D341Med (cell line): ENCODE results near the gene HTR3A.
"Not testable (repeated sequence)": the region's sequence is repeated elsewhere in the genome, so short reads cannot be mapped to it uniquely, and the experiment has no call there.

ENCODE experiments used
- DNase-seq: peaks from one replicate; pipeline ENCODE4 v3.0.0; 2012; ENCODE audit warnings: low spot score

Gene HTR3A

DNA sequence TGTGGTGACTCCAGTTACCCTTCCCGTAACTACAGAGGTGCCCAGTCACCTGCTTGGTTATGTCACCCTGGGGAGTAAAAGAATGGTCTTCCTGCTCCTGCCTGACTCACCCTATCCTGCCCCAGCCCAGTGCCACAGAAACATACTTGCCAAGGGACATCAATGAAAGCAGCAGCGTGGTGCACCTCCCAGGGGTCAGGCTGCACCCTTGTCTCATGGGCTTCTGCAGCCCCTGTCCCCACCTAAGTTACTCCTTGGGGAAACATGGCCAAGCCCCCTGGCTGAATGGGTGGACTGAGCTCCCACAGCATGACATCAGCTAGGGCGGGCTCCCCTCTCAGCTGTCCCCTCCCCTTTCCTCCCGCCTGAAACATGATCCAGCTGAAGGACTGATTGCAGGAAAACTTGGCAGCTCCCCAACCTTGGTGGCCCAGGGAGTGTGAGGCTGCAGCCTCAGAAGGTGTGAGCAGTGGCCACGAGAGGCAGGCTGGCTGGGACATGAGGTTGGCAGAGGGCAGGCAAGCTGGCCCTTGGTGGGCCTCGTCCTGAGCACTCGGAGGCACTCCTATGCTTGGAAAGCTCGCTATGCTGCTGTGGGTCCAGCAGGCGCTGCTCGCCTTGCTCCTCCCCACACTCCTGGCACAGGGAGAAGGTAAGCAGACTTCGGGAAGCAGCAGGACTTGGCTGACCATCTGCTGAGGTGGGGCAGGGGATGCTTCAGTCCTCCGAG is at the start of gene HTR3A:
Gene HTR3A, plus strand, starts transcription at position 368 of the 730 bp plus-strand sequence. Its CDS starts 218 bp downstream, at position 586.
- DNase-seq, result no peak

DNA sequence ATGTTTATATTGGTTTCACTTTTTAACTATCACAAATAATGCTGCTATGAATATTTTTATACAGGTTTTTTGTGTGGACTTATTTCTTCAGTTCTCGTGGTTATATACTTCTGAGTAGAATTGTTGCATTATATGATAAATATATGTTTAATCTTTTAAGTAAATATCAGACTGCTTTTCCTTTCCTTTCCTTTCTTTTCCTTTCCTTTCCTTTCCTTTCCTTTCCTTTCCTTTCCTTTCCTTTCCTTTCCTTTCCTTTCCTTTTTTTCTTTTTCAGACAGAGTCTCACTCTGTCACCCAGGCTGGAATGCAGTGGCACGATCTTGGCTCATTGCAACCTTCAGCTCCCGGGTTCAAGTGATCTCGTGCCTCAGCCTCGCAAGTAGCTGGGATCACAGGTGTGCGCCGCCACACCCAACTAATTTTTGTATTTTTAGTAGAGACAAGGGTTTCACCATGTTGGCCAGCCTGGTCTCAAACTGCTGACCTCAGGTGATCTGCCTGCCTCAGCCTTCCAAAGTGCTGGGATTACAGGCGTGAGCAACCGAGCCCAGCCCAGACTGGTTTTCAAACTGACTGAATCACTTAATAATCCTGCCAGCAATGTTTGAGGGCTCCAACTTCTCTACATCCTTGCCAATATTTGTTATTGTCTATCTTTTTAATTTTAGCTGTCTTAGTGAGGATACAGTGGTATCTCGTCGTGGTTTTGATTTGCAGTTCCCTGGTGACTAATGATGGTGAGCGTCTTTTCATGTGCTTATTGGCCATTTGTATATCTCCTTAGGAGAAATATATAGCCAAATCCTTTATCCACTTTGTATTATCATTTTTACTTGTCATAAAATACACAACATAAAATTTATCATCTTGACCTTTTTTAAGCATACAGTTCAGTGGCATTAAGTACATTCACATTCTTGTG is 48.4 kb upstream of the HTR3A start:
- DNase-seq, result no peak

DNA sequence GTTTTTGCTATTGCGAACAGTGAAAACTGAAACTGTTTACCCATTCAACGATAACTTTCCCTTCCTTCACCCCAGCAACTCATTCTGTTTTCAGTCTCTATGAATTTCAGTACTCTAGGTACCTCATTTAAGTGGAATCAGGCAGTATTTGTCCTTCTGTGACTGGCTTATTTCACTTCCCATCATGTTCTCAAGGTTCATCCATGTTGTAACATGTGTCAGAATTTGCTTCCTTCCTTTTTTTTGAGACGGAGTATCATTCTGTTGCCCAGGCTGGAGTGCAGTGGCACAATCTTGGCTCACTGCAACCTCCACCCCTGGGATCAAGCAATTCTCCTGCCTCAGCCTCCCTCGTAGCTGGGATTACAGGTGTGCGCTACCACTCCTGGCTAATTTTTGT is 46.6 kb upstream of the HTR3A start:
- DNase-seq, result no peak

DNA sequence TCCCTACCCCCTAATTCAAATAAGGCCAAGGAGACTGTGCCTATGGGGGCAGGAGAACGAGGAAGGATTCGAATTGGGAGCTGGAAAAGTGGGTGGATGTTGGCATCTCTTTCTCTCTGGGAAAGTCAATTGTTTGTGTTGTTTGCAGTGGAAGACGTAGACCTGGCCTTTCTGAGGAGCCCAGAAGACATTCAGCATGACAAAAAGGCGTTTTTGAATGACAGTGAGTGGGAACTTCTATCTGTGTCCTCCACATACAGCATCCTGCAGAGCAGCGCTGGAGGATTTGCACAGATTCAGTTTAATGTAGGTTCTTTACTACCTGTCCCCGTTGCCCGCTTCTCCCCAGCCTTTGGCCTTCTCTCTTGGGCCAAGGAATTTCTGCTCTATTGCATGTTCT is 42.1 kb upstream of the HTR3A start:
- DNase-seq, result no peak

DNA sequence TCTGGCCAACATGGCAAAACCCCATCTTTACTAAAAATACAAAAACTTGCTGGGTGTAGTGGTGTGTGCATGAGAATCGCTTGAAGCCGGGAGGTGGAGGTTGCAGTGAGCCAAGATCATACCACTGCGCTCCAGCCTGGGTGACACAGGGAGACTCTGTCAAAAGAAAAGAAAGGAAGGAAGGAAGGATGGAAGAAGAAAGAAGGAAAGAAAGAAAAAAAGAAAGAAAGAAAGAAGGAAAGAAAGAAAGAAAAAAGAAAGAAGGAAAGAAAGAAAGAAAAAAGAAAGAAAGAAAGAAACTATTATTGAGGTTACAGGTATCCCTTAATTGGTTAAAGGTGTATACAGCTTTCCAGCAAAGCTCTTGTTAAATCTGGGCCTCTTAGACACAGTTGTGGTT is 40.7 kb upstream of the HTR3A start:
- not testable (repeated sequence) for DNase-seq

DNA sequence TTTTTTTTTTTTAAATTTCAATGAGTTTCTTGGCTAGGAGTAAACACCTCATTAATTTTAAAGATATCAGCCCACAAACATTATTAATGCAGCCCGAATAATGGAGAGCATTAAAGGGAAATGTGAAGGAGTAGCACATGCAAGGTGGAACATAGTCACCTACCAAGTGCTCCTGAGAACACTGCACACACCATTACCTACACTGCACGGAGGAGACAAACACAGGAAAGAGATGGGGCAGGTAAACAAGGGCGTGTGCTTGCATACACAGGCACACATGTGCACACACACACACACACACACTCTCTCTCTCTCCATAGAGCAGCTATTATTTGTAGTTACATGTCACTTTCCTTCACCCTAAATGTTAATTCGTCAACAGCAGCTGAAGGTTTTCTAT is 40.1 kb upstream of the HTR3A start:
- no peak for DNase-seq

DNA sequence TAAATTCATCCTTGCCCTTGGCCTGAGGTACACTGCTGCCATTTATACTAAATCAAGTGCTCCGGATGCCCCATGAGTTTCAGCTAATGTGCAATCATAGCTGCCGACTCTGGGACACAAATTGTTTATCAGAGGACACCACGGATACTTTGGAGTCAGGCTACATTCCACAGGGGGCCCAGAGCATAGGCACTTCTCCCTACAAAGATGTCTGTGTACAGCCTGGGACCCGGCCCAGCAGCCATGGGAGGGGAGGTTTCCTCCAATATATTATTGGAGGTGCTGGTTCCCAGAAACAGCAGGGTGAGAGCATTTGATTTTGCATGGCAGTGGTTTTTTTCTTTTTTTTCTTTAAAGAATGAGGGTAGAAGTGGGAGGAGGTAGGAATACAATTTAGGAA is 39.0 kb upstream of the HTR3A start:
- DNase-seq, result no peak

DNA sequence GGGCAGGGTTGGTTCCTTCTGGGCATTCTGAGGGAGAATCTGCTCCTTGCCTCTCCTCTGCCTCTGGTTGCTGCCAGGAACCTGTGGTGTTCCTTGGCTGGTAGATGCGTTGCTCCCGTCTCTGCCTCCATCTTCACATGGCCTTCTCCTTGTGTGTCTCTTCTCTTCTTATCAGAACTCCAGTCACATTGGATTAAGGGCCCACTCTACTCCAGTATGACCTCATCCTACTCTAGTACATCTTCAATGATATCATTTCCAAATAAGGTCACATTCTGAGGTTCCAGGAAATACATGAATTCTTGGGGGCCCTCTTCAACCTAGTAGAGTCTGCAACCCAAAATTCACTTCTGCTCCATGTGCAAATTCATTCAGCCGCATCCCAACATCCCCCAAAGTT is 37.0 kb upstream of the HTR3A start:
- DNase-seq, result no peak

DNA sequence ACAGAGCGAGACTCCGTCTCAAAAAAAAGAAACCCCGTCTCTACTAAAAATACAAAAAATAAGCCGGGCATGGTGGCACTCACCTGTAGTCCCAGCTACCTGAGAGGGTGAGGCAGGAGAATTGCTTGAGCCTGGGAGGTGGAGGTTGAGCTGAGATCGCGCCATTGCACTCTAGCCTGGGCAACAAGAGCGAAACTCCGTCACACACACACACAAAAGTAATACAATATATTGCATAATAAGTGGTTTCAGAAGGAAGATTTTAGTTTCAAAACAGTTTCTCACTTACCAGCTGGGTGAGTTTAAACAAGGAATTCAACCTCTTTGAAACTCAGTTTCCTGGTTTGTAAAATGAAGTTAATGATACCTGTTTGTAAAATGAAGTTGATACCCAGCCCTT is 32.7 kb upstream of the HTR3A start:
- no peak for DNase-seq

DNA sequence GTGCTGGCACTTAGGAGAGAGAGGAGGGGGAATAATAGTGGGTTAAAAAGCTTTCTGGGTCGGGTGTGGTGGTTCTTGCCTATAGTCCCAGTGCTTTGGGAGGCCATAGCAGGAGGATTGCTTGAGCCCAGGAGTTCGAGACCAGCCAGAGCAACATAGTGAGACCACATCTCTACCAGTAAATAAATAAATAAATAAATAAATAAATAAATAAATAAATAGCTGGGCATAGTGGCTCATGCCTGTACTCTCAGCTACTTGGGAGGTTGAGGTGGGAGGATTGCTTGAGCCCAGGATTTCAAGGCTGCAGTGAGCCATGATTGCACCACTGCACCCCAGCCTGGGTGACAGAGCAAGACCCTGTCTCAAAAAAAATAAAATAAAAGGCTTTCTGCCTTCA is 28.7 kb upstream of the HTR3A start:
- not testable (repeated sequence) for DNase-seq

DNA sequence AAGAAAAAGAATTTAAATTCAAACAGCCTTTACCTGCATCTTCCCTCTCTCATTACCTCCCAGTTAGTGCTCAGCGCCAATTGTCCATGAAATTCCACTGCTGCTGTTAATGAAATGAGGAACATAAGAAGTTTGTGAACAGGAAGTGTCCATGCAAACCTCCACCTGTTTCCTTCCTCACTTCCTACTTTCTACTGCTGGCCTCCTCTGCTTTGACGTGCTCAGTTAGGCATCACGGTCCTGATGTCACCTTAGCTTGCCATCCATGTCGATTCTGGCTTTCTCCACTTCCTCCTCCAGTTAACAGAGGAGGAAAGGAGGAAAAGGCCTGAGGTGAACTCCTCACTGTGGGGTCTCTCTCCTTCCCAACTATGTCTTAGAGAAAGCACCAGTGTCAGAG is 26.9 kb upstream of the HTR3A start:
- no peak for DNase-seq

DNA sequence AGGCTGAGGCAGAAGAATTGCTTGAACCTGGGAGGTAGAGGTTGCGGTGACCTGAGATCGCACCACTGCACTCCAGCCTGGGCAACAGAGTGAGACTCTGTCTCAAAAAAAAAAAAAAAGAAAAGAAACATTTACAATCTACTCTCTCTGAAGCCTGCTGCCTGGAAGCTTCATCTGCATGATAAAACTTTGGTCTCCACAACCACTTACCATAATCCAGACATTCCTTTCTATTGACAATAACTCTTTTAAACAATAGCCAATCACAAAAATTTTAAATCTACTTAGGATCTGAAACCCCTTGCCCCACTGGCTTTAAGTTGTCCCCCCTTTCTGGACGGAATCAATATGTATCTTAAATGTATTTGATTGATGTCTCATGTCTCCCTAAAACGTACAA is 25.0 kb upstream of the HTR3A start:
- no peak for DNase-seq

DNA sequence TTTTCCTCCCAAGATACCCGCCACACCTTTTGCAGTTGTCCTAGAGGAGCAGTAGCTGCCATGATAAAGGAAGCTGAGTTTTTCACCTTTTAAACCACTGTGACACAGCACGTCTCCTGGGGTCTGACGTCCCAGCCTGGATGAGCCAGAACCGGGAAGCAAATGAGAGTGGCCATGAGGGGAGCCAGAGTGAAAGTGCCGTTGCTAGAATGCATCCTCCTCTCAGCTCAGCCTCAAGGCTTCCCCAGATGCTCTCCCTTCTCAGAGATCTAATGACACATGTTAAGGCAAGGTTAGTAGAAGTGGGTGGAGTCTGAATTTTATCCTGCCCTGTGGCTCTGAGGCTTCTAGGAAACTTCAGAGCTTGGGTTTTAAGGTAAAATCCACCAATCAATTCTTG is 23.4 kb upstream of the HTR3A start:
- no peak for DNase-seq

DNA sequence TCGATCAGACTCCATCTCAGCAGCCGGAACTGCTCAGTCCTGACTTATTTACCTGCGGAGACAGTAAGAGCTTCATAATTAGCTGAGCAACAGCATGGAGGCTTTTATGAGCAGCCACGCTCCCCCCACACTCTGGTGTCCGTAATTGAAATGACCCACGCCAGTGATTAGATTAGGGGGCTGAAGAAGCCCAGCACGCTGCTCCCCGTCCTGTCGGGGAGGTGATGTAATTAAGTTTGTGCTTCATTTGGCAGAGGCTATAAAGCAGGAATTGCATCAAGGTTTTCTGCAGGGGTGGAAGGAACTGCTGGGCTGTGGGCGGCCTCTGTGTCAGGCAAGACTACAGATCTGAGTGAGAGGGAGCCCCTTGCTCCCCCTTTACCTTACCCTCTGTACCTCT is 22.8 kb upstream of the HTR3A start:
- no peak for DNase-seq

DNA sequence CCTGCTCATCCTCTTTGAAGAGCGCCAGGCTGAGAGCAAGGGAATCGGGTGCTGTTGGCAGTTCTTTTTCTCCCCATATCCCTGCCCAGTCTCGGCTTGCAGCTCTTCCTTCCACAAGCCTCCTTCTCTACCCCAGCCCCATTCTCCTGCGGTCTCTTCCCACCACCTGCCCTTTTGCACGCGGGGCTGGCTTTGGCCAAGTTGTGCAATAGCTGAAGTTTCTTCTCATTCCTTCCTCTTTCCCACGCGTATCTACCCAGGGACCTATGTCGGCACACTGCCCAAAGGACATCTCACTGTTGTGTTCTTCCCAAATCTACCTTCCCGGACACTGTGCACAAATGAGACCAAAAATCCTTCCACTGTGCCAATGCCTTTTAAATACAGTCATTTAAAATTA is 22.3 kb upstream of the HTR3A start:
- no peak for DNase-seq

DNA sequence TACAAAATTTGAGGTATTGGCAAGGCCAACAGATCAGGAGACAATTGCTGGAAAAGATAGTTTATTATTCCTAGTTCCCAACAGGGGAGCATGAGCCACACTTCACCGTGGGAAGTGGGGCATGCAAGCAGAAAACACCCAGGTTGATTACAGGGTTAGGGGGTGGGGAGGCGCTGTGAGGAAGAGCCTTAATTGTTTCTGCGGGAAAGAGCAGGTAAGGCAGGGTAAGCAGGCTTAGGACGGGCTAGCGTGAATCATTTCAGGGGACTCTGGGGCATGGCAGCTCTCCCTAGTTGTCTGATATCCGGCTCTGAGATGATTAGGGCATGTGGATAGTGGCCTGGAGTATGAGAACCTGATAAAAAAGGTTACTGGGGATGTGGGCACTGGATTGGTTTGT is 20.7 kb upstream of the HTR3A start:
- DNase-seq, result no peak

DNA sequence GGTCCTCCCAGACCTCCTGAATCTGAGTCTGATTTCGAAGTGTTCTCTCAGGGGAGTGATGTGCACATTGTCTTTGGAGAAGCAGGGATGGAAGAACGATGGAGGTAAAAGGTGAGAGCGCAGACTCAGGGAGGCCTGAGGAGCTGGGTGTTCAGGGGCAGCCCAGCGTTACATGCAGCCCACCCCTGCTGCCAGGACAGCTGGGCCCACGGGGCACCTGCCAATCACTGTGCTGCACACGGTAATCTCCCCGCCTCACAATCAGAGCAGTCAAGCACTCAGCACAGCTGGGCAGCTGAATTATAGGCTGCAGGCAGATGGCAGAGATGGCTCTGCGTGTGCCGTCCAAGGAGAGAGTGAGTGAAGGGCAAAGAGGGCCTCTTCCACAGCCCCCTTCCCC is 17.9 kb upstream of the HTR3A start:
- DNase-seq, result peak; percentile 40

DNA sequence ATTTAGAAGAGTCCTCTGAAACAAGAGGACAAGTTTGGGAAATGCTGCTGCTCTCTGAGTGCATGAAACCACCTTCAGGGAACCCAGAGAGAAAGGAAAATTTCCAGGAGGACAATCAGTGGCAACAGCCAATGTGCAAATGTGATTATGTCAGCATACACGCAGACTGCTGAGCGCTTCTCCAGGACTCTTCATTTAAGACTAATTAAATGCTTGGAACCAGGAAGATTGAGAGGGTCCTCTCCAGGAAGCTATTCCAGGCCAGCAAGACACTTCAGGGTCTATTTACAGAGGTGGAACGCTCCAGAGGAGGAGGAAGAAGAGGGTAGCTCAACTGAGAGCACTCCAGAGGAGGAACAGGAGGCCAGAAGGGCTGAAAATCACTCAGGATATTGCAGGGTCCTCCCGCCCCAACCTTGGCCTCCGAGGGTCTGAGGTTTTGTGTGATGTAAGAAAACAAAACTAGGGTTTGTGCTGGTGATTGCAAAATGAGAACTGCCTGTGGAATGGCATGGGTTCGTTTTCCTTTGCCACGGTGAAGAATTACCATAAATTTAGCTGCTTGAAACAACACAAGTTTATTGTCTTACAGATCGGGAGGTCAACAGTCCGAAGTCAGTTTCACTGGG is 14.1 kb upstream of the HTR3A start:
- no peak for DNase-seq

DNA sequence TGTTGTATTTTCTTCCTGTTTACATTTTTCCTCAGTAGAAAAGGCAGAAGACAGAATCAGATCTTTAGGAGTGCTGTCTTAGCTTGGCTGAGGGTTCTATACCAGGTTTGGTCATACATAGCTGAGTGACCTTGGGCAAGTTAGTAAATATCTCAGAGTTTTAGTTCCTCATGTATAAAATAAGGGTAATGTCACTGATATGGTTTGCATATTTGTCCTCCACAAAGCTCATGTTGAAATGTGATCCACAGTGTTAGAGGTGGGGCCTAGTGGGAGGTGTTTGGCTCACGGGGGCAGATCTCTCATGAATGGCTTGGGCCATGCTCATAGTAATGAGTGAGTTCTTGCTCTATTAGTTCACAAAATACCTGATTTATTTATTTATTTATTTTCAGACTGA is 7.5 kb upstream of the HTR3A start:
- no peak for DNase-seq

DNA sequence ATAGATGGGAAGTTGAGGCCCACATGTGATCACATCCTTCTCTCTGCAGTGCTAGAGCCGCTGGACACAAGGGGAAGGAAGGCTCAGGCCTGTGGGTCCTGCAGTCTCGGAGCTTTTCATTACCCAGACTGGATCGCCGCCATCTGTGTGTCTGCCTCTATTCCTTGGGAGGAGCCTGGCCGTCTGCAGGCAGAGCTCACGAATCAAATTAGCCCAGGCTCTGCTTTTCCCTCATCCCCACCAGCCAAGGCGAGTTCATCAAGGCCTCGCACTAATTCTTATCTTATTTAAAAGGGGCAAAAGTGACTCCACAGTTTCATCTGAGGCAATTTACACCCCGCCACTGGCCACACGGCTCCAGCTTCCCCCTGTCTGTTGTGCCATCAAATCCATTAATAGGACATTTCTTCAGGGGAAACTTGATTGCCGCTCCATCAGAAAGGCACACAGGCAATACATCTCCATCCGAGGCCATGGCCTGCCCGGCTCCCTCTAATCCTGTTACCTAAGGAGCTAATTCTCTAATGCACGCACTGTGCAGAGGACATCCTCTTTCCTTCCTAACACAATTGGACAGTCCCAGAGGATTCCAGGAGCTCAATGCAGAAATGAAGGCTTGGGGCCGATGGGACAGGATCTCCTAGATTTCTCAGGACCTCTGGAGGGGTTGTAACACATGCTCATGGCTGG is 3.3 kb upstream of the HTR3A start:
- no peak for DNase-seq

DNA sequence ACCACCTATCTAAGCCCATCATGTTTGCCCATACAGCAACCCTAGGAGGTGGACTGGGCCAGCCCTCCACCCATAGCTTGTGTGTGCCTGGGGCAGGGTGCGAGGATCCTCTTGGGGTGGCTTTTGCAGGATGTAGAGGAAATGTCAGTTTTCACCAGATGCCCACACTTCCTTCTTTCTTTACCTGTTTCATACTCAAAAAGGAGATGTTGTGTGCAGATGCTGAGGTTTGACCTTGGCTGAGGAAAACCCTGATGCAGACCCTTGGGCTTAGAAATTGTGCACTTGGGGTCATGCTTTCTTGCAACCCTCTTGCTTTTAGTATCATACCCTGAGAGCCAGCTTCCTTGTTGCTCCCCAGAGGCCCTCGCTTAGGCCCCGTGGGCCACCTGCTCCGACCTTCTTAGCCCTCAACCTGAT is 2.2 kb downstream of the HTR3A start:
- no peak for DNase-seq

DNA sequence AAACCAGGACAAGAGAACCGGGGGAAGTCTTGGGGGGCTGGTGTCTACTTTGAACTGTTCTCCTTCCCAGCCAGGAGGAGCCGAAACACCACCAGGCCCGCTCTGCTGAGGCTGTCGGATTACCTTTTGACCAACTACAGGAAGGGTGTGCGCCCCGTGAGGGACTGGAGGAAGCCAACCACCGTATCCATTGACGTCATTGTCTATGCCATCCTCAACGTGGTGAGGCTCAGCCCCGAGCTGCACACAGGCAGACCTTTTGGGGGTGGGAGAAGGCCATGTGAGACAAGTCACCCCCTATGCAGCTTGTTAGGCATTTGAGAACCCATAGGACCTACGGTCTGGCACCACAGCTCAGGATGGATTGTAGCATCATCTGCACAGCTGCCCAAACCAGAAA is 2.8 kb downstream of the HTR3A start:
- DNase-seq, result no peak
